A549 (cell line): ENCODE measurements around the gene COL17A1. TPM values are rescaled to one million over a fixed set of nuclear protein-coding genes. Genes with fewer than 3 reads are reported as not detected.

Experiments
- ATAC-seq, 2 experiments: fragments of 200-7000 bp in 1 of 2; fragments of >200 bp in 1 of 2; cut with Nextera tagmentation in 1 of 2; cut with Tn5 transposase in 1 of 2; 3 replicates each; pipeline versions ENCODE4 v1.8.0 to v1.9.1; 2018 to 2020; ENCODE audit warnings: mild to moderate bottlenecking in 1 of 2, moderate library complexity in 1 of 2
- CTCF ChIA-PET: fragments of 300-600 bp; sonication (Branson Sonifier 250); formaldehyde crosslinking; extraction: SDS; loops from one replicate; lab custom pipeline; 2021; ENCODE audit warnings: antibody characterized with exemption, inconsistent platforms; lab: Yijun Ruan, JAX
- POLR2A ChIA-PET: fragments of 350-600 bp; formaldehyde crosslinking; extraction: SDS; loops from one replicate; lab custom pipeline; 2021; ENCODE audit warnings: antibody characterized with exemption, inconsistent platforms; lab: Yijun Ruan, JAX
- DNase-seq, 2 experiments: peaks; one replicate each; pipeline versions ENCODE4 v3.0.0 to v3.0.0-alpha.2; 2011 to 2016; ENCODE audit warnings: low read depth in 1 of 2, low spot score in 1 of 2
- FAIRE-seq: peaks from 2 replicates; lab custom pipeline; 2011; peaks lifted over from hg19 to GRCh38; lab: Jason Lieb, UNC
- H3K27ac ChIP-seq, 2 experiments: fragments of >200 bp; sonication (Bioruptor Twin); formaldehyde crosslinking; 3 replicates each; pipeline ENCODE4 v1.5.1; 2016 to 2017
- H3K4me1 ChIP-seq: fragments of >200 bp; sonication (Bioruptor Twin); formaldehyde crosslinking; 3 replicates; pipeline ENCODE4 v1.6.1; 2016
- H3K4me2 ChIP-seq: fragments of >200 bp; sonication (Bioruptor Twin); formaldehyde crosslinking; 3 replicates; pipeline ENCODE4 v1.6.1; 2016
- H3K4me3 ChIP-seq: fragments of >200 bp; sonication (Bioruptor Twin); formaldehyde crosslinking; 3 replicates; pipeline ENCODE4 v1.5.1; 2016
- H3K9me3 ChIP-seq: fragments of >200 bp; sonication (Bioruptor Twin); formaldehyde crosslinking; 3 replicates; pipeline ENCODE4 v1.6.1; 2016
- BCL3 ChIP-seq: fragments of >200 bp; sonication (Bioruptor Twin); formaldehyde crosslinking; IDR thresholded peaks from 3 replicates; pipeline ENCODE4 v1.6.1; 2016
- BHLHE40 ChIP-seq: IDR thresholded peaks from 2 replicates; pipeline ENCODE4 v1.6.1; 2012; ENCODE audit warnings: low read depth, low read length, inconsistent platforms
- CHD4 ChIP-seq: fragments of 200-600 bp; sonication (generic); IDR thresholded peaks from 2 replicates; pipeline ENCODE4 v1.6.1; 2016; ENCODE audit warnings: antibody characterized with exemption, mild to moderate bottlenecking, borderline replicate concordance
- CTCF ChIP-seq: fragments of >200 bp; sonication (Bioruptor Twin); formaldehyde crosslinking; IDR thresholded peaks from 3 replicates; pipeline ENCODE4 v1.5.1; 2016
- EHF ChIP-seq: fragments of 250-450 bp; sonication (Bioruptor Pico); IDR thresholded peaks from 2 replicates; pipeline ENCODE4 v1.5.0; 2020; ENCODE audit warnings: mild to moderate bottlenecking
- HOXB13 ChIP-seq: fragments of 250-450 bp; sonication (Bioruptor Pico); IDR thresholded peaks from 2 replicates; pipeline ENCODE4 v1.5.0; 2020; ENCODE audit warnings: low read depth, mild to moderate bottlenecking, moderate library complexity
- HOXB5 ChIP-seq: fragments of 250-450 bp; sonication (Bioruptor Pico); IDR thresholded peaks from 2 replicates; pipeline ENCODE4 v1.5.0; 2020; ENCODE audit warnings: mild to moderate bottlenecking, moderate library complexity
- KDM5A ChIP-seq: fragments of 200-600 bp; sonication (generic); IDR thresholded peaks from 2 replicates; pipeline ENCODE4 v1.6.1; 2016; ENCODE audit warnings: antibody characterized with exemption, mild to moderate bottlenecking
- RAD21 ChIP-seq, 2 experiments: fragments of >200 bp in 1 of 2; sonication (Bioruptor Twin) in 1 of 2; formaldehyde crosslinking in 1 of 2; IDR thresholded peaks in 1 of 2; conservative IDR thresholded peaks in 1 of 2; 2 replicates in 1 of 2; 3 replicates in 1 of 2; pipeline ENCODE4 v1.6.1; 2012 to 2018; ENCODE audit warnings: inconsistent platforms in 1 of 2
- RARB ChIP-seq: fragments of 250-450 bp; sonication (Bioruptor Pico); IDR thresholded peaks from 2 replicates; pipeline ENCODE4 v1.8.0; 2021; ENCODE audit warnings: mild to moderate bottlenecking, moderate library complexity
- RFX5 ChIP-seq: fragments of 450-650 bp; IDR thresholded peaks from 2 replicates; pipeline ENCODE4 v1.7.1; 2014; ENCODE audit warnings: antibody characterized with exemption, mild to moderate bottlenecking, moderate library complexity
- SMC3 ChIP-seq: fragments of >200 bp; sonication (Bioruptor Twin); formaldehyde crosslinking; IDR thresholded peaks from 3 replicates; pipeline ENCODE4 v1.6.1; 2018; ENCODE audit warnings: inconsistent platforms
- SREBF2 ChIP-seq: fragments of 450-650 bp; IDR thresholded peaks from 2 replicates; pipeline ENCODE4 v1.6.1; 2014; ENCODE audit warnings: mild to moderate bottlenecking, moderate library complexity
- TFCP2L1 ChIP-seq: fragments of 250-450 bp; sonication (Bioruptor Pico); IDR thresholded peaks from 2 replicates; pipeline ENCODE4 v1.5.0; 2021; ENCODE audit warnings: mild to moderate bottlenecking
- ZFP36 ChIP-seq: fragments of 450-650 bp; IDR thresholded peaks from 2 replicates; pipeline ENCODE4 v1.6.1; 2014; ENCODE audit warnings: borderline replicate concordance; ENCODE audit not compliant: partially characterized antibody
- WGBS: methylation state at CpG from one replicate; pipeline ENCODE4 v1.1.6; 2017; ENCODE audit errors: missing lambda C conversion rate; 5-methylcytosine and 5-hydroxymethylcytosine counted together
- polyA plus RNA-seq, 4 experiments: library from polyadenylated mRNA; depleted of rRNA in 3 of 4; stranded (reverse); fragments of >200 nt; fragmentation: RNase III in 1 of 4; extraction: RNeasy Plus Mini Kit Qiagen cat#74134 plus additional on column Dnase treatment in 1 of 4; gene quantifications; 2 replicates in 3 of 4; 3 replicates in 1 of 4; pipeline ENCODE4 v1.2.3, GENCODE V29; 2011 to 2017
- TF ChIP-seq, protein P1 (sequence below): IDR thresholded peaks from 2 replicates; pipeline ENCODE4 v1.6.1; 2012; ENCODE audit warnings: low read depth, borderline replicate concordance
- TF ChIP-seq, protein P2 (sequence below): IDR thresholded peaks from 2 replicates; pipeline ENCODE4 v1.6.1; 2012
- TF ChIP-seq, protein P3 (sequence below): fragments of 250-450 bp; sonication (Bioruptor Pico); IDR thresholded peaks from 2 replicates; pipeline ENCODE4 v1.5.0; 2020; ENCODE audit warnings: low read depth, mild to moderate bottlenecking, moderate library complexity
- TF ChIP-seq, protein P4 (sequence below): fragments of 450-650 bp; IDR thresholded peaks from 2 replicates; pipeline ENCODE4 v1.6.1; 2014; ENCODE audit warnings: antibody characterized with exemption

Gene COL17A1
- polyA plus RNA-seq, 2 of the 4 experiments (the other 2 are of a cell fraction): 1.3 to 1.6 TPM

DNA sequence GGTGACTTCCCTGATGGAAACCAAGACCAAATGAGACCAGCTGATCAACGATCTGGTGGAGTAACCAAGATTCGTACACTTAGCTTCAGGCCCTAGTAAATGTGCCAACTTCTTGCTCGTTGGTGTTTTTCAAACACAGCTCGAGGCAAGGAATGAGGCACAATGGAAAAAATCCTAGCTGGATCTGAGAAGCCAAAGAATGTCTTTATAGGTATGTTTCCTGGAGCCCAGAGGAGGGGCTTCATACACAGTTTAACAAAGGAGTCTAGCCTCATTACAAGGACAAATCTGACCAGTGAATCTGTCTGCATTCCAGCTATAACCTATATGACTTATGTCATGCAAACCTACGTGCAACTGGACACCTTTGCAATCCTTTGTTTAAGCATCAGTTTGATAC lies 3.7 kb downstream of the COL17A1 start:
- 80% methylated on average over 5 of the region's 5 CpGs for WGBS
- H3K9me3 ChIP-seq: no peaks in the 10 kb centered on the region
- TF ChIP-seq, protein P1, sequence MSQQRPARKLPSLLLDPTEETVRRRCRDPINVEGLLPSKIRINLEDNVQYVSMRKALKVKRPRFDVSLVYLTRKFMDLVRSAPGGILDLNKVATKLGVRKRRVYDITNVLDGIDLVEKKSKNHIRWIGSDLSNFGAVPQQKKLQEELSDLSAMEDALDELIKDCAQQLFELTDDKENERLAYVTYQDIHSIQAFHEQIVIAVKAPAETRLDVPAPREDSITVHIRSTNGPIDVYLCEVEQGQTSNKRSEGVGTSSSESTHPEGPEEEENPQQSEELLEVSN: 0 out of 2 replicates have a peak, but pooled peaks have one; percentile 7
- TF ChIP-seq, protein P2, sequence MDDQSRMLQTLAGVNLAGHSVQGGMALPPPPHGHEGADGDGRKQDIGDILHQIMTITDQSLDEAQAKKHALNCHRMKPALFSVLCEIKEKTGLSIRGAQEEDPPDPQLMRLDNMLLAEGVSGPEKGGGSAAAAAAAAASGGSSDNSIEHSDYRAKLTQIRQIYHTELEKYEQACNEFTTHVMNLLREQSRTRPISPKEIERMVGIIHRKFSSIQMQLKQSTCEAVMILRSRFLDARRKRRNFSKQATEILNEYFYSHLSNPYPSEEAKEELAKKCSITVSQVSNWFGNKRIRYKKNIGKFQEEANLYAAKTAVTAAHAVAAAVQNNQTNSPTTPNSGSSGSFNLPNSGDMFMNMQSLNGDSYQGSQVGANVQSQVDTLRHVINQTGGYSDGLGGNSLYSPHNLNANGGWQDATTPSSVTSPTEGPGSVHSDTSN: no peak
- no peak overlapping the region for H3K4me2 ChIP-seq
- ATAC-seq (no peak), DNase-seq (no peak), FAIRE-seq (no peak)
- no peak overlapping the region for H3K27ac ChIP-seq
- no peak overlapping the region for H3K4me3 ChIP-seq
- POLR2A ChIA-PET: no interaction called here
- CTCF ChIA-PET: interaction anchor here (0.7 to 3.5 kb wide), 6 partner anchors 9 to 39 kb away, joined by 3 to 17 read pairs (median 8); partner anchors contain the start of gene SFR1
- H3K4me1 ChIP-seq: peaks cover 8% of the 10 kb centered on the region; the same call in 2 of the 3 replicates

GRCh38 chr10:104080762-104081161 lies 4.9 kb downstream of the COL17A1 start:
- Histone ChIP-seq H3K27ac (no peak overlapping the region), H3K4me1 (peaks cover 8% of the 10 kb centered on the region; the same call in 2 of the 3 replicates), H3K4me2 (no peak overlapping the region), H3K4me3 (no peak overlapping the region), H3K9me3 (no peaks in the 10 kb centered on the region)
- TF ChIP-seq CTCF (peak; percentile 24; the same call in 2 of the 3 replicates), RAD21 (conservative IDR thresholded peaks at IDR 0.05 in 1 of 2, IDR thresholded peaks at IDR 0.05 in 1 of 2) (peak; percentile 18 to 41; a peak in 2 of 5 replicates), SMC3 (peak; percentile 37; the same call in 1 of the 3 replicates), KDM5A (no peak), TFCP2L1 (CRISPR knock-in tag) (no peak), ZFP36 (no peak), BCL3 (no peak), HOXB13 (no peak), RFX5 (no peak)
- TF ChIP-seq, protein P3, sequence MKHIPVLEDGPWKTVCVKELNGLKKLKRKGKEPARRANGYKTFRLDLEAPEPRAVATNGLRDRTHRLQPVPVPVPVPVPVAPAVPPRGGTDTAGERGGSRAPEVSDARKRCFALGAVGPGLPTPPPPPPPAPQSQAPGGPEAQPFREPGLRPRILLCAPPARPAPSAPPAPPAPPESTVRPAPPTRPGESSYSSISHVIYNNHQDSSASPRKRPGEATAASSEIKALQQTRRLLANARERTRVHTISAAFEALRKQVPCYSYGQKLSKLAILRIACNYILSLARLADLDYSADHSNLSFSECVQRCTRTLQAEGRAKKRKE (CRISPR knock-in tag): no peak
- WGBS: 31% methylated on average over 1 of the region's 1 CpG
- peak; percentile 20 to 59 for DNase-seq
- peak; percentile 32 for FAIRE-seq
- CTCF ChIA-PET: interaction anchor here (0.6 to 3.2 kb wide), 9 partner anchors 11 to 196 kb away, joined by 3 to 11 read pairs (median 4); no protein-coding TSS in a partner anchor
- POLR2A ChIA-PET: no interaction called here
- ATAC-seq: peak in 1 of 2 experiments; percentile 56; a peak in 2 of 6 replicates

DNA sequence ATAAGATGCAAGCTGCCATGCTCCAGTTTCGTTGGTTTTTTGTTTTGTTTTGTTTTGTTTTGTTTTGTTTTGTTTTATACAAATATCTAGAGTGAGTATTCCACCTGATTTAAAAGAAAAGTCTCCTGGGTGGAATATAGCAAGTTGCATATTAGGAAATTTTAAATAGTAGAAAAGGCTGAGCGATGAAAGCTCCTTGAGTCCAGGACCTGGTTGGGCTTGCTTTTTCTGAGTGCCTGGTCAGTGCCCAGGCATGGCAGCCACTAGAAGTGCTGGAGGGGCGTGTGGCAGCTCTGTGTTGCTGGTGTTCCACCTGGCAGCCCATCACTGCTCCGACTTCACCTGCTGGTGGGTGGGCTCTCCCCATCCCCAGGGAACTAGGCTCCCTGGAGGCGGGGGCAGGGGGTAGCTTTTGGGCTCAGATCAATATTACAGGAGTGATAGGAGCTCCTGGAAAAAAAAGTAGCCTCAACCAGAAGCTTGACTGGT lies 8.0 kb downstream of the COL17A1 start:
- ChIA-PET CTCF (interaction anchor here (0.6 to 3.1 kb wide), 6 partner anchors 12 to 125 kb away, joined by 3 to 15 read pairs (median 6); partner anchors contain the start of gene SFR1), POLR2A (interaction anchor here (1.3 kb wide), 1 partner anchor 44 kb away, joined by 6 read pairs; the partner anchor contains the start of gene SFR1)
- DNase-seq: no peak
- WGBS: 80% methylated on average over 5 of the region's 5 CpGs
- TF ChIP-seq HOXB5 (CRISPR knock-in tag): no peak
- TF ChIP-seq RAD21 (conservative IDR thresholded peaks at IDR 0.05 in 1 of 2, IDR thresholded peaks at IDR 0.05 in 1 of 2): no peak
- TF ChIP-seq SREBF2: no peak
- no peak for TF ChIP-seq CHD4
- TF ChIP-seq, protein P4, sequence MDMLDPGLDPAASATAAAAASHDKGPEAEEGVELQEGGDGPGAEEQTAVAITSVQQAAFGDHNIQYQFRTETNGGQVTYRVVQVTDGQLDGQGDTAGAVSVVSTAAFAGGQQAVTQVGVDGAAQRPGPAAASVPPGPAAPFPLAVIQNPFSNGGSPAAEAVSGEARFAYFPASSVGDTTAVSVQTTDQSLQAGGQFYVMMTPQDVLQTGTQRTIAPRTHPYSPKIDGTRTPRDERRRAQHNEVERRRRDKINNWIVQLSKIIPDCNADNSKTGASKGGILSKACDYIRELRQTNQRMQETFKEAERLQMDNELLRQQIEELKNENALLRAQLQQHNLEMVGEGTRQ: no peak
- no peak for TF ChIP-seq BHLHE40
- TF ChIP-seq EHF (CRISPR knock-in tag): no peak
- TF ChIP-seq CTCF: no peak
- TF ChIP-seq RARB (CRISPR knock-in tag): no peak
- Histone ChIP-seq H3K4me3 (no peak overlapping the region), H3K9me3 (no peaks in the 10 kb centered on the region), H3K27ac (no peak overlapping the region), H3K4me1 (no peaks in the 10 kb centered on the region), H3K4me2 (no peak overlapping the region)
- FAIRE-seq: no peak
- ATAC-seq: no peak
